ENCODE measurements around the gene FXYD6.

FXYD6 gene

GRCh38 chr11:117828611-117829368 lies 47.7 kb downstream of the FXYD6 start:
- no peak for DNase-seq

GRCh38 chr11:117827521-117828511 lies 48.6 kb downstream of the FXYD6 start:
- DNase-seq: no peak

- DNase-seq: no peak
Measured at GRCh38 chr11:117826832-117827231, 49.6 kb downstream of the FXYD6 start.

- DNase-seq: no peak
Measured at GRCh38 chr11:117826190-117826570, 50.3 kb downstream of the FXYD6 start.

- DNase-seq: no peak
Measured at GRCh38 chr11:117825538-117826189, 50.8 kb downstream of the FXYD6 start.

- no peak for DNase-seq
Measured at GRCh38 chr11:117824571-117825537, 51.6 kb downstream of the FXYD6 start, which contains the start of gene FXYD2. TSS of gene FXYD2 (minus strand) at chr11:117824744. CDS start at chr11:117824678, 66 bp downstream.

- no peak for DNase-seq
Measured at GRCh38 chr11:117823946-117824420, 52.5 kb downstream of the FXYD6 start.

- DNase-seq: no peak
Measured at GRCh38 chr11:117823294-117823945, 53.0 kb downstream of the FXYD6 start.

GRCh38 chr11:117822074-117823033 lies 54.1 kb downstream of the FXYD6 start:
- no peak for DNase-seq

GRCh38 chr11:117821431-117821830 lies 55.0 kb downstream of the FXYD6 start:
- DNase-seq: no peak

GRCh38 chr11:117820516-117820915 lies 55.9 kb downstream of the FXYD6 start:
- no peak for DNase-seq

- DNase-seq: no peak
Measured at GRCh38 chr11:117820071-117820470, 56.4 kb downstream of the FXYD6 start.

- peak in 1 of 2 donors; percentile 20 for DNase-seq
Measured at GRCh38 chr11:117819096-117820040, 57.1 kb downstream of the FXYD6 start.

GRCh38 chr11:117818041-117818873 lies 58.2 kb downstream of the FXYD6 start:
- DNase-seq: no peak

- DNase-seq: peak; percentile 69 to 81
Measured at GRCh38 chr11:117817368-117818040, 59.0 kb downstream of the FXYD6 start.

- DNase-seq: no peak
Measured at GRCh38 chr11:117816846-117817367, 59.6 kb downstream of the FXYD6 start.
